Right ventricle myocardium inferior (tissue), 1 donor: ENCODE data around the gene OGFR. TPM values are rescaled to one million over a fixed set of nuclear protein-coding genes. Genes with fewer than 3 reads are reported as not detected.

Experiments used
- ATAC-seq: fragments of 200-7000 bp; cut with Tn5 transposase; one replicate; pipeline ENCODE4 v1.9.1; 2020; ENCODE audit warnings: mild to moderate bottlenecking, moderate library complexity
- DNase-seq: peaks from one replicate; pipeline ENCODE4 v3.0.0; 2021; ENCODE audit errors: missing footprints
- intact Hi-C: fragments of 100-400 bp; cut with DNase I; formaldehyde crosslinking; loops from one replicate; pipeline ENCODE4 v1.11.0; 2022
- total RNA-seq: library from RNA; stranded (reverse); fragmentation: NEBNext Ultra II Directional; extraction: Animal tissue kit (Norgen Biotek cat#: 25700); gene quantifications from one replicate; pipeline ENCODE4 v1.2.1, GENCODE V29; 2021
- donor health status: DM: no; HTN: yes; CAD: no; lungs with severe emphysema.

OGFR gene
- total RNA-seq, 1 donor from 2014 or later: 22.5 TPM

DNA sequence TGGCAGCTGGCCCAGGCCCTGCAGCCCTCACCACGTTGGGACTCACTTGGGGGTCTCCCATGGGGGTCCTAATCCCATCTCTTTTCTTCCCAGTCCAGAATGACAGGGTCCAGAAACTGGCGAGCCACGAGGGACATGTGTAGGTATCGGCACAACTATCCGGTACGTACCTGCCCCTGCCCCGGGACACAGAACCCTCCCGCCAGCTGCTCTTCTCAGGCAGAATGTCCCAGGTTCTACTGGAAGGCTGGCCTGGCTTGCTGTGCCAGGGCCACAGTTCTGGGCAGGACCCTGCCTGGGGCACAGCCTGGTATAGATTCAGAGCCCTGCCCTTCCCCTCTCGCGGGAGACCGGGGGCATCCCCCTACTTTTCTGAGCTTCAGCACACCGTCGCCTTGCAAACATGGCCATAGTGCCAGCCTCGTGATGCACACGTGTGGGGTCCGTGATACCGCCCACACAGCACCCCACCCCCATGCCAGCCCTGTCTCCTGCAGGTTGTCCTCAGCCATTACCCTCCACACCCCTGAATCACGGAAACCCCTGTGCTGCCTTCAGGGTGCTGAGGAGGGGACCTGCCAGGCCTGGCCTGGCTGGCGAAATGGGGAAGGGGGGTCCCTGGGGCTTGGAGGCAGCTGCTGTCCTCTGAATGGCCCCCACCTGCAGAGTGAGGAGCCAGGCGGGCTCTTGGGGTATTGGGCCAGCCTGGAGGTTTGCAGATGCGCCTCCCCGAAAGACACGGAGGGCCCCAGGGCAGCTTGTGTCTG is 3.0 kb downstream of the OGFR start:
- DNase-seq (no peak), ATAC-seq (no peak)
- intact Hi-C loops: loop anchor here (1.0 kb wide), 1 partner anchor 139 kb away; no protein-coding TSS in a partner anchor

- intact Hi-C loops: loop anchor here (1.0 kb wide), 1 partner anchor 140 kb away; no protein-coding TSS in a partner anchor
- DNase-seq (peak; percentile 89), ATAC-seq (peak; percentile 52)
Measured at GRCh38 chr20:62808211-62808865, 3.7 kb downstream of the OGFR start.

- intact Hi-C loops: no loop called here
- DNase-seq (no peak), ATAC-seq (no peak)
Measured at GRCh38 chr20:62809530-62810428, 5.1 kb downstream of the OGFR start.

DNA sequence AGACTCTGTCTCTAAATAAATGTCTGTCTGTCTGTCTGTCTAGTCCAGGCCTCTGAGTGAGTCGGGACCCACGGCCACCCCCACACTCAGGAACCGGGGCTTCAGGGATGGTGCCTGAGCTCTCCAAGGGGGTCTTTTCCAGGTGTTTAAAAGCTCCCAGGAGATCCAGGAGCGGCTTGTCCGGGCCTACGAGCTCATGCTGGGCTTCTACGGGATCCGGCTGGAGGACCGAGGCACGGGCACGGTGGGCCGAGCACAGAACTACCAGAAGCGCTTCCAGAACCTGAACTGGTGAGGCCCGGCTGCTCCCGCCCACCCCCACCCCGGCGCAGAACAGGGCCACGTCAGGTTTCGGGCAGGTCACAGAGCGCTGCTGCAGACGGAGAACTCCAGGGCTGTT is 6.7 kb downstream of the OGFR start:
- no peak for DNase-seq
- no peak for ATAC-seq
- intact Hi-C loops: no loop called here

DNA sequence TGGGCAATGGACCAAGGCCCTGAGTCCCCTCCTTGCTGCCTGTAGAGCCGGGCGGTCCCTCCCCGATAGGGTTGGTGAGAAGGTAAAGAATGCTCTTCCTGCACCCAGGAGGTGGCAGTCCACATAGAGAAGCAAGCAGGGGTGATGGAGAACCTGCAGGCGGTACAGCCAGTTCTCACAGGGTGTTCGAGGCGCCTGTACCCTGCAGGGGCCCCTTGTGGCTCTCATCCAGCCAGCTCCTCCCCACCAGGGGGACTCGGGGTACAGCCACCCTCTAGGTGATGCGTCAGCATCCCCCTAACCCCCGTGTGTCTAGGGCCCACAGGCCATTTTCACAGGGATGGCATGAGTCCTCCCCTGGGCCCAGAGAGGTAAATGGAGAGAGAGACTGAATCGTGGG is 7.1 kb downstream of the OGFR start:
- no peak for ATAC-seq
- intact Hi-C loops: no loop called here
- no peak for DNase-seq

DNA sequence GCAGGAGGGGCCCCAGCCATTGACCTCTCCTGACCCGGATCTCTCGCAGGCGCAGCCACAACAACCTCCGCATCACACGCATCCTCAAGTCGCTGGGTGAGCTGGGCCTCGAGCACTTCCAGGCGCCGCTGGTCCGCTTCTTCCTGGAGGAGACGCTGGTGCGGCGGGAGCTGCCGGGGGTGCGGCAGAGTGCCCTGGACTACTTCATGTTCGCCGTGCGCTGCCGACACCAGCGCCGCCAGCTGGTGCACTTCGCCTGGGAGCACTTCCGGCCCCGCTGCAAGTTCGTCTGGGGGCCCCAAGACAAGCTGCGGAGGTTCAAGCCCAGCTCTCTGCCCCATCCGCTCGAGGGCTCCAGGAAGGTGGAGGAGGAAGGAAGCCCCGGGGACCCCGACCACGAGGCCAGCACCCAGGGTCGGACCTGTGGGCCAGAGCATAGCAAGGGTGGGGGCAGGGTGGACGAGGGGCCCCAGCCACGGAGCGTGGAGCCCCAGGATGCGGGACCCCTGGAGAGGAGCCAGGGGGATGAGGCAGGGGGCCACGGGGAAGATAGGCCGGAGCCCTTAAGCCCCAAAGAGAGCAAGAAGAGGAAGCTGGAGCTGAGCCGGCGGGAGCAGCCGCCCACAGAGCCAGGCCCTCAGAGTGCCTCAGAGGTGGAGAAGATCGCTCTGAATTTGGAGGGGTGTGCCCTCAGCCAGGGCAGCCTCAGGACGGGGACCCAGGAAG is 7.7 kb downstream of the OGFR start:
- ATAC-seq (no peak), DNase-seq (no peak)
- intact Hi-C loops: no loop called here

- ATAC-seq (no peak), DNase-seq (no peak)
- intact Hi-C loops: no loop called here
Measured at GRCh38 chr20:62812907-62813200, 8.2 kb downstream of the OGFR start.

DNA sequence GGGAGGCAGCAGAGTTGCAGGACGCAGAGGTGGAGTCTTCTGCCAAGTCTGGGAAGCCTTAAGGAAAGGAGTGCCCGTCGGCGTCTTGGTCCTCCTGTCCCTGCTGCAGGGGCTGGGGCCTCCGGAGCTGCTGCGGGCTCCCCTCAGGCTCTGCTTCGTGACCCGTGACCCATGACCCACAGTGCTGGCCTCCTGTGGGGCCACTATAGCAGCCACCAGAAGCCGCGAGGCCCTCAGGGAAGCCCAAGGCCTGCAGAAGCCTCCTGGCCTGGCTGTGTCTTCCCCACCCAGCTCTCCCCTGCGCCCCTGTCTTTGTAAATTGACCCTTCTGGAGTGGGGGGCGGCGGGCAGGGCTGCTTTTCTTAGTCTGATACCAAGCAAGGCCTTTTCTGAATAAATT is 9.0 kb downstream of the OGFR start:
- ATAC-seq: no peak
- DNase-seq: no peak
- intact Hi-C loops: no loop called here

- no peak for DNase-seq
- intact Hi-C loops: no loop called here
- ATAC-seq: no peak
Measured at GRCh38 chr20:62814060-62814708, 9.5 kb downstream of the OGFR start.

DNA sequence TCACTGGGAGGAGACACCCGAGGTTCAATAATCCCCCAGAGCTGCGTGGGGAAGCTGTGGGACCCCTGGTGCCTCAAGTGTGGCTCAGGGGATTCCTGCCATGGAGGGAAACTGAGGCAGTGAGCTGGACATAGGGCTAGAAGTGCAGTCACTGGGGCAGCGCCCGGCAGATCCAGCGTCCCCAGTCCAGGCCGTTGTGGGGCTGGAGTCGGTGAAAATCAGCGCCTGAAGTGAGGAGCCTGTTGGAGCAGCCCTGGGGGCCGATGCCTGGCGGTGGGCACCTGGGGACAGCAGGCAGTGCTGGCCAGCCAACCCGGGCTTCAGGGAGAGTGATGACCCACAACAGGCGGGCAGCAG is 10.1 kb downstream of the OGFR start:
- ATAC-seq (no peak), DNase-seq (no peak)
- intact Hi-C loops: no loop called here

DNA sequence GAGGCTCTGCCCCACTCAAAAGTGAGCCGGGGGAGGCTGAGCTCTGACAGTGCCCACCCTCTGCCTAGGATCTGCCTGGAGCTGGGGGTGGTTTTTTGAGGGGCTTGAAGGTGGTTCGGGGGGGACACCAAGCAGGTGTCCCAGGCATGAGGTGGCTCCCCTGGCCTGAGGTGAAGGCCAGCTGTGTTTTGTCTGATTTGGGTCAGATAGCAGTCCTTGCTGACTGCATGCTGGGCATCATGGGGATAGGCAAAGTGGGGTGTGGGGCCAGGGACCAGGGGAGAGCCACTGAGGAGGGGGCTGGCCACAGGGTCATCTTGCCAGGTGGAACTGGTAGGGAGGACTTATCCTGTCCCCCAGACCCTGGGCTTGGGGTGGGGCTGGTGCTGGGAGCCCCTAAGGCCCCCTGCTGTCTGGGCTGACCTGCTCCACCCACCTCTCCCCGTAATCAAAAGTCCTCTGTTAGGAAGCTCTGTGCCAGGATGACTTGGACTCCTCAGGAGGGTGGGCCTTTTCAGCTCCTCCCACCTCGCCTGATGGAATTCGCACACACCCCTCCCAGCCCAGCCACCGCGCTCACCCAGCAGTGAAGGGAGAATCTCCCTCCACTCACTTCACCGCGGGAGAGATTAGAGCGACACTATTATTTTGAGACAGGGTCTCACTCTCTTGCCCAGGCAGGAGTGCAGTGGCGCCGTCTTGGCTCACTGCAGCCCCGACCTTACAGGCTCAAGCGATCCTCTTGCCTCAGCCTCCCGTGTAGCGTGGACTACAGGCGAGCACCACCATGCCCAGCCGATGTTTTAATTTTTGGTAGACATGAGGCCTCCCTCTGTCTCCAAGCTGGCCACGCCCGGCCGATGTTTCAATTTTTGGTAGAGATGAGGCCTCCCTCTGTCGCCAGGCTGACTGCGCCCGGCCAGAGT is 10.7 kb downstream of the OGFR start:
- DNase-seq (no peak), ATAC-seq (no peak)
- intact Hi-C loops: no loop called here

DNA sequence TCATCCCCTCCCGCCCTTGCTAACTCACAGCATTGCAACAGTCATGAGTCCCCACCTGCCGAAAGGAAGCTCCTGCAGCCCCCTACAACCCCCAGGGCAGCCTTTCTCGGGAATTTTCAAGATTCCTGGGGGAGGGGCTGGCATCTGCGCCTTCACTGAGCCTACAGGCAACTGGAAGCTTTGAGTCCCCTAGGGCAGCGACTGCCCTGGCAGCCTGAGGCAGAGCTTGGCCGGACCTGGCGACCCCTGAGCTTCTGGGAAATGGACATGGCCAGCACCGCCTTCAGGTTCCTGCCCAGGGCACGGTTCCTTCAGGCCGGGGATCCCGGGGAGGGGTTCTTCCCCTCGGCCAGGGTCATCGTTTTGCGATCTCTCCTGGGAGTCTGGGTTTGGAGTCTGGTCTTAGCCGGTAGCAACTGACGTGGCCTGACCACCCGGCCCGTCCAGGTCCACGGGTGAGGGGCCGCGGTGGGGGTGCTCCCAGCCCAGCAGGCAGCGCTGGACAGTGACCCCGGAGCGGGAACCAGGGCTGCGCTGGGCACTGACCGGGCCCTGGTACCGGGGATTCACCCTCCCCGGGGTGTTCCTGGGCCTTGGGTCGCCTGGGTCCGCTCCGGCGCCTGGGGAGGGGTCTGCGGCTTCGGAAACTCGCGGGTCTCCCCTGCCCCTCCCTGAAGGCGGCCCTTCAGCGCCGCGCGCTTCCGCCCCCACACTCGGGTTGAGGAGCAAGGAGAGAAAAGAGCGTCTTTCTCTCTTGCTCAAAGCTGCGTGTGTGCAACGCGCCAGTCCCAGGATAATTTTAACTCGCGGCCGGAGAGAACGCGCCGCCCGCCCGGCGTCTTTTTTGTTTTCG is 11.6 kb downstream of the OGFR start:
- ATAC-seq (no peak), DNase-seq (no peak)
- intact Hi-C loops: no loop called here

DNA sequence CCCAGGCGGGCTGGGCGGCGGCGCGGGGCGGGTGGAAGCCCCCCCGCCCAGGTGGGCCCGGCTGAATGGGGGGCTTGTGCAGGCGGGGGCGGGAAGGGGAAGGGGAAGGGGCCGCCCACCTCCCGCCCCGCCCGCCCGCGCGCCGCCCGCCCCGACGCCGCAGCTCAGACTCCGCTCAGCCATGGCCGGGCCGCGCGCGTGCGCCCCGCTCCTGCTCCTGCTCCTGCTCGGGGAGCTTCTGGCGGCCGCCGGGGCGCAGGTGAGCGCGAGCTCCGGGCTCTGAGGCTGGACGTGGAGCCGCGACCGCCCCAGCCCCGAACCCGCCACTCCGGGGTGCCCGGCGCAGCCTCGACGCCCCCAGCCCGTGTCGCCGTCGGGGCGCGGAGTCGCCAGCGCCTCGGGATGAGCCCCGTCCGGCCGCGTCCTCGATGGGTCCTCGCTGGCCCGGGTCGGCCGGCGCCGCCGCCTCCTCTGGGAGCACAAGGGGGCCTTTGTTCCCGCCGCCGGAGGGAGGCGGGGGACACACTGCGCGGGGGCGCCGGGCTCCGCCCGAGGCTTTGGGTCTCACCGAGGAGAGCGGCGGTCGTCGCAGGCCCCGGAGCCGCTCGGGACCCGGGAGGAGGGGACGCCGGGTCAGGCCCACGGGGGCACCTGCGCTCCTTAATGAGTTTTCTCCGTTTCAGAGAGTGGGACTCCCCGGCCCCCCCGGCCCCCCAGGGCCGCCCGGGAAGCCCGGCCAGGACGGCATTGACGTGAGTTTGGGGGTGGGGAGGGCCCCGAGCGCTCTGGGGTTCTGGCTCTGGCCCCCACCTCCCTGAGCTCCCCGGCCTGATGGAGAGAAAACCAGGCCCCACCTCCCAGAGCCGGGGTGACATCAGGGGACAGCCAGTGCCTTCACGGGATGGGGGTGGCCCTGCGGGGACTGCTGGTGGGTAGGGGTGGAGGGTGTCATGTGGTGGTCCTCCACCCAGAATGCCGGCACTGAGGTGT is 12.5 kb downstream of the OGFR start, which contains the start of gene COL9A3:
Gene COL9A3, plus strand, starts transcription at position 167 of the 990 bp plus-strand sequence. Its CDS starts 15 bp downstream, at position 182.
- no peak for ATAC-seq

GRCh38 chr20:62817975-62818591 is 13.4 kb downstream of the OGFR start:
- intact Hi-C loops: no loop called here
- DNase-seq (no peak), ATAC-seq (no peak)

More for the DNA sequence above, 12.5 kb downstream of the OGFR start, which contains the start of gene COL9A3:
- DNase-seq: no peak
- intact Hi-C loops: no loop called here
